HepG2 (cell line): ENCODE data around the gene DPP6. TPM values are rescaled to one million over a fixed set of nuclear protein-coding genes. Genes with fewer than 3 reads are reported as not detected.

Experiments
- ATAC-seq: fragments of 200-7000 bp; cut with Tn5 transposase; 3 replicates; pipeline ENCODE4 v1.9.1; 2020; ENCODE audit warnings: mild to moderate bottlenecking, moderate library complexity
- BruUV-seq: library from RNA; stranded (reverse); fragments of 400-500 nt; replicated peaks from 2 replicates; lab custom pipeline; 2021; lab: Mats Ljungman, UMichigan
- CTCF ChIA-PET: fragments of 300-600 bp; formaldehyde crosslinking; extraction: SDS; loops from one replicate; lab custom pipeline; 2021; ENCODE audit warnings: low total read pairs, inconsistent platforms, low intra/inter-chr PET ratio; lab: Yijun Ruan, JAX
- POLR2A ChIA-PET: fragments of 350-600 bp; sonication (Branson Sonifier 250); formaldehyde crosslinking; loops from one replicate; lab custom pipeline; 2020; ENCODE audit warnings: antibody characterized with exemption, inconsistent platforms; lab: Yijun Ruan, JAX
- DNase-seq: peaks from one replicate; pipeline ENCODE4 v3.0.0-alpha.2; 2015; ENCODE audit warnings: low spot score
- FAIRE-seq: peaks from 3 replicates; lab custom pipeline; 2011; peaks lifted over from hg19 to GRCh38; lab: Jason Lieb, UNC
- H2AFZ ChIP-seq: one replicate; pipeline ENCODE4 v1.6.1; 2011; ENCODE audit warnings: low read length, inconsistent platforms
- H3K27ac ChIP-seq: fragments of 300-600 bp; 3 replicates; pipeline ENCODE4 v1.8.0; 2011; ENCODE audit warnings: mixed run types, mild to moderate bottlenecking, mixed read lengths, low read length, inconsistent platforms; ENCODE audit not compliant: insufficient read depth; ENCODE audit errors: extremely low read length
- H3K27me3 ChIP-seq, 2 experiments: fragments of 200-600 bp in 1 of 2; 2 replicates in 1 of 2; 3 replicates in 1 of 2; pipeline versions ENCODE4 v1.6.0 to v1.8.0; 2011; ENCODE audit warnings: low read length in 2 of 2, mild to moderate bottlenecking in 2 of 2, moderate library complexity in 2 of 2, inconsistent platforms in 1 of 2; ENCODE audit not compliant: insufficient read depth in 2 of 2, control insufficient read depth in 1 of 2
- H3K36me3 ChIP-seq, 2 experiments: fragments of 200-600 bp in 1 of 2; replicated peaks in 1 of 2; 2 replicates in 1 of 2; 3 replicates in 1 of 2; pipeline versions ENCODE4 v1.5.1 to v1.8.0; 2011; ENCODE audit warnings: low read length in 2 of 2, inconsistent platforms in 1 of 2; ENCODE audit not compliant: insufficient read depth in 2 of 2, control insufficient read depth in 1 of 2
- H3K4me1 ChIP-seq: 2 replicates; pipeline ENCODE4 v1.5.1; 2012; ENCODE audit warnings: low read length, inconsistent platforms; ENCODE audit not compliant: insufficient read depth
- H3K4me2 ChIP-seq: 2 replicates; pipeline ENCODE4 v1.6.0; 2011; ENCODE audit warnings: low read depth, low read length, inconsistent platforms
- H3K4me3 ChIP-seq, 3 experiments: fragments of 200-600 bp in 1 of 3; sonication (generic), shearing (Covaris generic) in 1 of 3; replicated peaks in 1 of 3; 2 replicates each; pipeline ENCODE4 v1.5.1; 2011 to 2016; ENCODE audit warnings: low read length in 3 of 3, inconsistent platforms in 2 of 3, low read depth in 2 of 3, mild to moderate bottlenecking in 2 of 3, control low read depth in 1 of 3, mixed read lengths in 1 of 3; ENCODE audit not compliant: insufficient read depth in 1 of 3
- H3K79me2 ChIP-seq: one replicate; pipeline ENCODE4 v1.6.1; 2011; ENCODE audit warnings: low read length, inconsistent platforms; ENCODE audit not compliant: insufficient read depth
- H3K9ac ChIP-seq: 2 replicates; pipeline ENCODE4 v1.6.0; 2011; ENCODE audit warnings: mild to moderate bottlenecking, low read depth, low read length, inconsistent platforms; ENCODE audit not compliant: insufficient read depth
- H3K9me3 ChIP-seq: 2 replicates; pipeline ENCODE4 v1.5.1; 2012; ENCODE audit warnings: mild to moderate bottlenecking, low read length
- H4K20me1 ChIP-seq: 2 replicates; pipeline ENCODE4 v1.6.0; 2011; ENCODE audit warnings: inconsistent platforms, mild to moderate bottlenecking, low read length, moderate library complexity; ENCODE audit not compliant: insufficient read depth
- ATF5 ChIP-seq: sonication (generic); formaldehyde crosslinking; IDR thresholded peaks from 2 replicates; pipeline ENCODE4 v1.4.0; 2020; ENCODE audit warnings: mild to moderate bottlenecking, low read depth, missing genetic modification reagents
- CHD4 ChIP-seq: fragments of 200-600 bp; sonication (generic); IDR thresholded peaks from 2 replicates; pipeline ENCODE4 v1.7.0; 2017; ENCODE audit warnings: mild to moderate bottlenecking, low read length, borderline replicate concordance
- DMTF1 ChIP-seq: sonication (generic); formaldehyde crosslinking; IDR thresholded peaks from 2 replicates; pipeline ENCODE4 v1.4.0; 2020; ENCODE audit warnings: mild to moderate bottlenecking, missing genetic modification reagents
- IKZF1 ChIP-seq: fragments of 450-650 bp; IDR thresholded peaks from 2 replicates; pipeline ENCODE4 v1.7.1; 2016
- POLR2AphosphoS5 ChIP-seq: IDR thresholded peaks from 2 replicates; pipeline ENCODE4 v1.6.1; 2012; ENCODE audit warnings: low read depth, low read length
- SMARCC2 ChIP-seq: fragments of 450-650 bp; IDR thresholded peaks from 2 replicates; pipeline ENCODE4 v1.6.1; 2017; ENCODE audit warnings: antibody characterized with exemption, mild to moderate bottlenecking
- ZBTB26 ChIP-seq: IDR thresholded peaks from 2 replicates; pipeline ENCODE4 v1.6.1; 2016; ENCODE audit warnings: missing compliant biosample characterization, missing genetic modification reagents, borderline replicate concordance
- ZNF382 ChIP-seq: sonication (generic); formaldehyde crosslinking; IDR thresholded peaks from 2 replicates; pipeline ENCODE4 v1.5.0; 2020; ENCODE audit warnings: missing genetic modification reagents, mild to moderate bottlenecking, borderline replicate concordance
- ZNF576 ChIP-seq: sonication (generic); formaldehyde crosslinking; IDR thresholded peaks from 2 replicates; pipeline ENCODE4 v1.4.0; 2020; ENCODE audit warnings: mild to moderate bottlenecking, missing genetic modification reagents
- ZNF652 ChIP-seq: IDR thresholded peaks from 2 replicates; pipeline ENCODE4 v1.6.1; 2016; ENCODE audit warnings: low read depth, borderline replicate concordance
- ZNF768 ChIP-seq: sonication (generic); formaldehyde crosslinking; IDR thresholded peaks from 2 replicates; pipeline ENCODE4 v1.4.0; 2020; ENCODE audit warnings: missing genetic modification reagents
- WGBS: methylation state at CpG from one replicate; pipeline ENCODE4 v1.1.6; 2017; ENCODE audit warnings: low lambda C conversion rate; 5-methylcytosine and 5-hydroxymethylcytosine counted together
- in situ Hi-C: cut with HindIII; loops from 2 replicates; pipeline ENCODE4 v1.10.0; 2017; ENCODE audit warnings: low pct_unique_long_range_greater_than_20kb; ENCODE audit not compliant: extremely low pct_ligation_motif_present
- intact Hi-C: fragments of 100-400 bp; cut with micrococcal nuclease; formaldehyde crosslinking; loops from one replicate; pipeline ENCODE4 v1.10.0; 2022; ENCODE audit not compliant: unreplicated experiment
- polyA plus RNA-seq, 8 experiments: library from polyadenylated mRNA; depleted of rRNA in 3 of 8; stranded (reverse) in 7 of 8; unstranded in 1 of 8; fragments of >200 nt; fragmentation: Illumina TruSeq in 4 of 8; extraction: Trizol in 4 of 8; gene quantifications; 2 replicates each; pipeline versions ENCODE4 v1.2.1 to v1.2.3, GENCODE V29; 2011 to 2016; ENCODE audit warnings: low read depth in 4 of 8, missing spikeins in 1 of 8, mixed read lengths in 1 of 8; ENCODE audit not compliant: insufficient read depth in 1 of 8
- total RNA-seq, 5 experiments: library from RNA; depleted of rRNA; stranded (reverse); fragments of >200 nt; fragmentation: Illumina TruSeq; extraction: Trizol; gene quantifications; 2 replicates each; pipeline ENCODE4 v1.2.3, GENCODE V29; 2016; ENCODE audit warnings: low read depth in 1 of 5

Gene DPP6
- total and polyA plus RNA-seq, 2 of the 13 experiments (the other 11 are each of a cell fraction or from before 2014, with no cell fraction given), result not detected

GRCh38 chr7:154735766-154736165 lies 683.6 kb downstream of the DPP6 start:
- no peaks in the 10 kb centered on the region for H3K79me2 ChIP-seq
- no peak overlapping the region for H3K4me3 ChIP-seq
- H3K4me2 ChIP-seq, result no peak overlapping the region
- ChIA-PET POLR2A (no interaction called here), CTCF (no interaction called here)
- H3K4me1 ChIP-seq, result no peaks in the 10 kb centered on the region
- in situ Hi-C loops (no loop called here), intact Hi-C loops (no loop called here)
- H3K36me3 ChIP-seq, result no peaks in the 10 kb centered on the region
- no TSS peak for BruUV-seq
- TF ChIP-seq ZNF576 (CRISPR knock-in tag), result no peak
- TF ChIP-seq IKZF1, result no peak
- TF ChIP-seq DMTF1 (CRISPR knock-in tag), result no peak
- no peak for TF ChIP-seq ZNF382 (CRISPR knock-in tag)
- no peak for TF ChIP-seq SMARCC2
- TF ChIP-seq ATF5 (CRISPR knock-in tag), result no peak
- no peak for TF ChIP-seq ZNF652 (CRISPR knock-in tag)
- no peak for TF ChIP-seq CHD4
- TF ChIP-seq ZBTB26 (CRISPR knock-in tag), result no peak
- TF ChIP-seq ZNF768, result no peak
- no peak for TF ChIP-seq POLR2AphosphoS5
- H3K9me3 ChIP-seq, result no peaks in the 10 kb centered on the region; the same call in 1 of the 2 replicates
- peaks cover 0 to 7% of the 10 kb centered on the region in 2 experiments; a peak in 2 of 5 replicates for H3K27me3 ChIP-seq
- DNase-seq (no peak), ATAC-seq (no peak), FAIRE-seq (no peak)
- no peak overlapping the region for H2AFZ ChIP-seq
- H3K9ac ChIP-seq, result no peak overlapping the region
- 0% methylated on average over 1 of the region's 3 CpGs for WGBS
- no peaks in the 10 kb centered on the region for H4K20me1 ChIP-seq
- no peak overlapping the region for H3K27ac ChIP-seq
